ENCODE data around the gene NRK.
"Not testable (repeated sequence)": the region's sequence is repeated elsewhere in the genome, so short reads cannot be mapped to it uniquely, and the experiment has no call there.

NRK gene

GRCh38 chrX:105880491-105880890, 58.2 kb downstream of the NRK start:
- no peak for DNase-seq (ENCODE audit: low spot score)

DNA sequence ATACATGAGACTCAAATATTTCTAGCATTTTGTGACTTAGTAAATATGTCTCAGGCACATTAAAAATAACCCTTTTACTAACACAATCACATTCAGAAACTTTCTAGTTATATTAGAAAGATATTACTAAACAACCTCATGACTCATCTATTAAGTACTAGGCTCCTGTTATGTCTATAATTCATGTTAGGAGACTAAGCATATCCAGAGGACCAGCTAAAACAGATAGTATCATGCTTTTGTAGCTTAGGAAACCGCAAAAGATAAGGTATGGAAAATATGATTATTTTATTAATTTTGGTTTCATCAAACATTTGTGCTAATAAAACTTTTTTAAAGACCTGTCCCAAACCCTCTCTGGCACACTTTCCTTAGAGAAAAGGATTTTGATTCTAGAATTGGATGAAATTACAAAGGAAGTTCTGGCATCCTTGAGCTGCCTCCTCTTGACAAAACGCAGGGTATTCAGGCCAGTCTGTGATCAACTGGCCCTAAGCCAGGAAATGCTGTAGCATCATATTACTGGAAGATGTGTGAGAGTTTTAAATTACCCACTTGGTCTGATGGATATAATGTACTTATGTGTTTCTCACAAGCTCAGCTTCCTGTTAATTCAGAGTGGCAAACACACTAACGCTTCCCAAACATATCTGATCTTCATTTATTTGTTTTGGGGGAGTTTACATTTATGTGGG, 60.4 kb downstream of the NRK start:
- DNase-seq (ENCODE audit: low spot score), result no peak

- no peak for DNase-seq (ENCODE audit: low spot score)
Measured at GRCh38 chrX:105894721-105895120, 72.4 kb downstream of the NRK start.

- no peak for DNase-seq (ENCODE audit: low spot score)
Measured at GRCh38 chrX:105909576-105909975, 87.2 kb downstream of the NRK start.

DNA sequence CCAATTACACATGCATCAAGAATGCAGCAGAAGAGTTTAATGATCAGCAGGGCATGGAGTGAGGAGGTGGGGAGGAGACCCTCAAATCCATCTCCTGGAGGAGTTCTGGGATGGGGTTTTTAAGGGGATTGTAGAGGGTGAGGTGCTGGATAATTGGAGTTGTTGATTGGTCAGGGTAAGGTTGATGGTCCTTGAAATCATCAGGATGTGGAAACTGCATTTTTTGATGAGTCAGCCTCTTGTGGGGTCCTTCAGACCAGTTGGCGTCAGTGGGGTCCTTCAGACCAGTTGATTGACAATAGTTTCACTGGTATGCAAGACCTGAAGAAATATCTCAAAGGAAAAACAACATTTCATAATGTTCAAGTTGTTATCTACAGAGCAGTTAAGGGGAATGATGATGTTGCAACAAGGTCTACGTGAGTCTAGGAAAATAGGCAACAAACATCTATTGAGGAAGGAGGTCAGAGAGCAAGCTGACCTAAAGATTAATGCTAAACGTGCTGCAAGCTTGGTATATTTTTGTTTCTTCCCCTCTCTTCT, 88.3 kb downstream of the NRK start:
- DNase-seq (ENCODE audit: low spot score), result no peak

DNA sequence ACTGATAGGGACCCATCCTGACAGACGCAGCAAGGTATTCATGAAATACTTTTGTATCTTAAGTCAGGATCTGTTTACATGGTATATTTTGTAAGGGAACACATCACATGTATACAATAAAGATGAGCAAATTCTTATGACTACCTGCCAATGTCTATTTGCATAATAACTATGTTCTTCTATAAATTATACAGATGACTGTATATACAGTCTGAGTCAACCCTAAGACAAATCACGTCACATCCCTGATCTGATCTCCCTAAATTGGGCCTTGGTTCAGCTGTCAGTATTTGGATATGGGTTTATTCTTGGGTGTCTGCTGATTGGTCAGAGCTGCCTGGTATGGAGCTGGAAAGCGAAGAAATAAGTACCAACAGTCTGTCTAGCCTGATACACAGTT, 122.9 kb downstream of the NRK start:
- DNase-seq (ENCODE audit: low spot score), result no peak

DNA sequence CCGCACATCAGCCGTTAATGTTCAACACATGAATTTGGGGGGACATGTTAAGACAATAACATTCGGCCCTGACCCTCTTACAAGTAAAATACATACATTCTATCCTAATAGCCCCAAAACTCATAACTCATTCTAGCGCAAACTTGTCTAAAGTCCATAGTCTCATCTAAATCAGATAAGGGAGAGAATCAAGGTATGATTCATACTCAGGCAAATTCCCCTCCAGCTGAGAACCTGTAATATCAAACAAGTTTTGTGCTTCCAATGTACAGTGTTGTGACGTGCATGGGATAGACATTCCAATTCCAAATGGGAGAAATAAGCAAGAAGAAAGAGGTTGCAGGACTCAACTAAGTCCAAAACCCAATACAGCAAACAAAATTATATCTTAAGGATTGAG, 147.1 kb downstream of the NRK start:
- DNase-seq (ENCODE audit: low spot score), result no peak

DNA sequence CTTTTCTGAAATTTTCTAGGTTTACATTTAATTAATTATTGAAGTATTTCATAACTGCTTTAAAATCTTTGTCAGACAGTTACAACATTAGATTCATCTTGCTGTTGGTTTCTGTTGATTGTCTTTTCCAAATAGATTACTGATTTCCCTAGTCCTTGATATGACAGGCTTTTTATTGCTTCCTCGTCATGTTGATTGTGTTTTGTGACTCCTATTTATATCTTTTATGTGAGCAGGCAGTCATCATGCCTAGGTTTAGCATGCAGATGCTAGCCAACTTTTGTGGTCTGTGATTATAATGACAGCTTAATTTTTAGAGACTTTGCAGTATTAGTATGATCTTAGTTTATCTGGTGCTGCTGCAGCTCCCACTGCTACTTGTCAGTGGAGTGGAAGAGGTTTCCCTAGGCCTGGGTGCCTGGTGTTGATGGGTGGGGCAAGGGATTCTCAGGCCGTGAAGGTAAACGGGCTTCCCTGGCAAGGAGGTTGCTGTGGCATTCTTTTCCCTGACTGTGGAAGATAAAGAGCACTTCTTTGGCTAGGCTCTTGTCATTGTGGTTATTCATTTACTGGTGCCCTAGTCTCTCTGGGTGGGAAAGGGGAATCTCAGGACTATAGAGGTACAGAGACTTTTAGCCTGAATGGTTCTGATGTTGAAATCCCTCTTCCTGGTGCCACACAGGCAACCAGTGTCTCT, 150.5 kb downstream of the NRK start:
- no peak for DNase-seq (ENCODE audit: low spot score)

DNA sequence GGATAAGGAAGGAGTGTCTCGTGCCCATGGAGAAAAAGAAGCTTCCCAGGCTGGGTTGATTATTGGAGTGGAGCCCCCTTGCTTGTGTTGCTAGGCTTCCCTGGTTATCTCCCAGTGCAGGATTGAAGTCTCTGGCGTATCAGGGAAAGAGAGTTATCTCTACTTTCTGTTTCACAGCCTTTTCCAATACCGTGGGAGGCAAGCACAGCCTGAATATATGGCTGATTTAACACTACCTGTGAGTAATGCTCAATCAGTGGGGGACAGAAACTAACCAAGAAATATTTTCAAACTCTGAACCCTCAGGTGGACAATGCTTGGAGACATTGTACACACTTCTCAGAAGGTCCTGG, 151.0 kb downstream of the NRK start:
- DNase-seq (ENCODE audit: low spot score), result no peak

DNA sequence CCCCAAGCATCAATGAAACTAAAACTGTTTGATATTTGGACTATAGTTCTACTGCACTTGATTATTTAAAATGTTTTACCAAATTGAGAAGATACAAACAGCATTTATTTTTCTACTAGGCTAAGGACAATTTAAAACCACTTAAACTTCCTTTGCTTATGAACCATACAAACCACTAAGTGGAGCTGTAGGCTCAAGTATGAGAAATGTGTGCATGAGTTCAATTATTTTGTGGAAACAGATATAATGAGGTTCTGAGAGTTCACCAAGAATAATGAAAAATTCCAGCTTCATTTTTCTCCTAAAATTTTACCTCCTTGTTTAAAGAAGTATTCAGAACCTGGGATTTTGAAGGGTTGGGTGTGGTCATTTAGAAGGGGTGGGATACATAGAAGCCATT, 153.0 kb downstream of the NRK start:
- no peak for DNase-seq (ENCODE audit: low spot score)

GRCh38 chrX:105981772-105982485, 159.6 kb downstream of the NRK start:
- DNase-seq (ENCODE audit: low spot score), result no peak

GRCh38 chrX:105988487-105988886, 166.1 kb downstream of the NRK start:
- not testable (repeated sequence) for DNase-seq (ENCODE audit: low spot score)

- DNase-seq (ENCODE audit: low spot score), result no peak
Measured at GRCh38 chrX:105999294-105999693, 177.0 kb downstream of the NRK start.

DNA sequence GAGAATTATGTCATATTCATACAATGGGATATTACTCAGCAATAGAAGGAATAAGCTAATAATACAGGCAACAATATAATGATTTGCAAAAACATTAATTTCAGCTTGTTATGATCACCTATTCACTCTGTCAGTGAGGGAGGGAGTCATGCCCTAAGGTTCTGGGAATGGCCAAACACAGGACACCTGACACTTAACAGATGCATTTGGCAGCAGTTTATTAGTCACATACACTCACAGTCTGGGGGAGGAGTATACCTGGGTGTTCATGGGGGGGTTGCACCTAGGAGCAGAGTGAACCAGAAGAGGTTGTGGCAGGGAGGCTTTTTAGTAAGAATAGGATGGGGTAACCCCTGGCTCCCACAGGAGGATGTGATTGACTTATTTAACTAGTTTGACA, 177.9 kb downstream of the NRK start:
- no peak for DNase-seq (ENCODE audit: low spot score)

- DNase-seq (ENCODE audit: low spot score), result not testable (repeated sequence)
Measured at GRCh38 chrX:106000609-106001008, 178.3 kb downstream of the NRK start.

- no peak for DNase-seq (ENCODE audit: low spot score)
Measured at GRCh38 chrX:106005684-106006083, 183.3 kb downstream of the NRK start.

- no peak for DNase-seq (ENCODE audit: low spot score)
Measured at GRCh38 chrX:106007815-106008214, 185.5 kb downstream of the NRK start.

Data from CD4-positive, alpha-beta T cell treated with Interleukin-6 at 100 ng/mL for 8 hours (primary cell).